ENCODE data around the gene CFAP221. TPM values are rescaled to one million over a fixed set of nuclear protein-coding genes. Genes with fewer than 3 reads are reported as not detected.
"Not testable (repeated sequence)": the region's sequence is repeated elsewhere in the genome, so short reads cannot be mapped to it uniquely, and the experiment has no call there.

The CFAP221 gene
- total RNA-seq, 1 donor from 2014 or later = 5.4 TPM

DNA sequence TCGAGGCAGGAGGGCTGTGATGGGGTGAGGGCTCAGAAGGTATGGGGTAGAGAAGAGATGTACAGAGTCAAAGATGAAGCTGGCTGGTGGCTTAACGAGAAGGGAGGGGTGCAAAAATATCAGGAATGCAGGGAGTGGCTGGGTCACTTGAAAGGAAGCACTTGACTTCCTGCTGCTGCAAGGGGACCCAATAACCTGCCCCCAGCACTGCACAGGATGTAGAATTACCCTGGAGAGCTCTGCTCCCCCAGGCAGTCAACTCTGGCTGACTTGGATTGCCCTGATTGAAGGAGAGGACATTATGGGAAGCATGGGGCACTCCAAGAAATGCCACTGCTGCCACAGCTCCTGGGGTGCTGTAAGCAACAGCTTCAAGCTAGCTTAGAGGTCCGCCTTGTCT, 41.8 kb downstream of the CFAP221 start:
- no peak for DNase-seq (ENCODE audit: low spot score)

DNA sequence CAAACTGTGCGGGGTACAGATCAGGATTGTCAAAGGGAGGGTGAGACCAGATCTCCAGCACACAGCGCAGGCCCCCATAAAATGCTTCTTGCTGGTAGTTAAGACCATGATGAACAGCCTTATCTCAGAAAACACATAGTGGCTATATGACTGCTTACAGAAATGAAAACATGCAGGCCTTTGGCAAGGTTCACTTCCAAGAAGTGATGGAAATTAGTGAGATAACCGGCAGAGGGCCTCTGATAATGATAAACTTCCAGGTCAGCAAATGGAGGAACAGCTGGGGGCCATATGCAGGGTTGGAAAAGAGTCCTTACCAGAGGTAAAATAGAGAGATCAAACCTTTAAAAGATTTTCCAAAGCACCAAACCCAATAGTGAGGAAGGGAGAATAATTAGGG, 46.6 kb downstream of the CFAP221 start:
- no peak for DNase-seq (ENCODE audit: low spot score)

DNA sequence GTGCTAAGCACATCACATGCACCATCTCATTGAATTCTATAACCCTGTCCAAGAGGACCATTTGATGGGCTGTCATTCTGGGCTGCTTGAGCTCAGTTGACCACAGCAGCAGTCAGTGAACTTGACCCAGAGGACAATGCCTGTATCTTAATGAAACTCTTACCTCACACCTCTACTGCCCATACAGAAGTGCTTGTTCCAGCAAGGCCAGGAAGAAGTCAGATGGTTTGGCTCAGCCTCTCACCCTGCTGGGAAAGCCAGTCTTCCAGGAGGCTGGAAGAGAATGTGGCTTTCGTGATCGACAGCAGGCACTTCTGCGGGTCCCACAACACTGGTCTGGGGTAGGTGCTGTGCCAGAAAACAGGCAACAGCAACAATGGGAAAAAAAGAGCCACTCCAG, 47.3 kb downstream of the CFAP221 start:
- no peak for DNase-seq (ENCODE audit: low spot score)

DNA sequence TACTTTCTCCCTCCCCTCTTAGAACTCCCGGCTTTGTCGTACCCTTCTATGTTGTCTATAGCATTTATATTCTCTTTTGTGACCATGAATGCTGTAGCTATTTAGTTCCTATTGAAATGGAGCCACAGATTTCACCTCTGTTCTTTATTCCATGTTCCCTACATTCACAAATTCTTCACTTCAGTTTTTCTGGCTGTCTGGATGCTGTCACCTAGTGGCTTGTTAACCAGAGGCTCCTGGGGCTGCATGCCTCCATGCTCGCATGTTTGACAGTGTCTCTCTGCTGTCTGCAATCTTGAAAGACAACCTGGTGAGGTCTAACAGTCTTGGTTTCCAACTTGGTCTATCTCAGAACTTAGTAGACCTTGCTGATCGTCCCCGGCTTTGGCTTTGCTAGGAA, 48.2 kb downstream of the CFAP221 start:
- DNase-seq (ENCODE audit: low spot score) = no peak

DNA sequence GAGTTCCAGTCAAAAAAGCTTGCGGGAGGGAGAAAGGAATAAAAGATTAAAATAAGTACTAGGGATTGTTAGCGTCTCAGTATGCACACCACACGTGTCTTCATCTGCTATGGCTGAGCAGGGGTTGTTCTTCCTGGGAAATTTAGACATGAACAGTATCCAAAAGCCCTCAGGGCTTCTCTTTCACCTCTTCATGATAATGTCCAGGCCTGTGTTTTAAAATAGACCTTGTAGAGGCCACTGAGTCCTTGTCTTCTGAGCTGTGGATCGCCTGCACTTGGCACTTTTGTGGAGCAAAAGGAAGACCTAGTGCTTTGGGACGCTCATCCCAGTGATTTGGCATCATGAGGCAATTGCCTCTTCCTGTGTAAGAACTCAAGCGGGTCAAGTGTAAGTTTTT, 52.4 kb downstream of the CFAP221 start:
- DNase-seq (ENCODE audit: low spot score) = no peak

DNA sequence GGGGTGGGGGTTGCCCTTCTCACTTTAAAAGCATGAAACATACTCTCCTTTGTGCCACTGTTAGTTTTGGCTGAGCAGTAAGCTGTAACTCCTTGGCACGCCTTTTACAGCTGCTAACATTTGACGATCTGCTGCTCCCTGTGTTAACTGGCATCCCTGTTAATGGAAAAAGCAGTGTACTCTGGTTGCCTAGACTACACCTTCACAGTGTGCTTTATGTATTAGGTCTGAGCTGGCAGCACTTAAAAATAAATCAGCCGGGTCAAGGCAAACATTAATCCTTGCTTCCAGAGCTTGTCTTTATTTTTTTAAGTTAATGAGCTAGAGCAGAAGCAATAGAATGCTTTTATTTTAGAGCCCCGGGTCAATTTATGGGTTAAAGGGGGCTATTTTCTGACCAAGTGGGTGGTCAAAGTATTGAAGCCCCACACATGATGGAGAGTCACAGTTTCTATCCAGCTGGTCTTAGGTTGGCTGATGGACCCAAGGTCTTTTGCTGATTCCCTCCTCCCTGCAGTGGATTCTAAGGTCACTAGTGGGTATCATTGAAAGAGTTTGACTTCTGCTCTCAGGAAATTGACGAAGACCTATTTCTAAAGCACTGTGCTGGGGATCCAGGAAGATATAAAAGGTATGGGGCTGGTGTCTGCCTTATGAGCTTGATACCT, 54.5 kb downstream of the CFAP221 start:
- no peak for DNase-seq (ENCODE audit: low spot score)

DNA sequence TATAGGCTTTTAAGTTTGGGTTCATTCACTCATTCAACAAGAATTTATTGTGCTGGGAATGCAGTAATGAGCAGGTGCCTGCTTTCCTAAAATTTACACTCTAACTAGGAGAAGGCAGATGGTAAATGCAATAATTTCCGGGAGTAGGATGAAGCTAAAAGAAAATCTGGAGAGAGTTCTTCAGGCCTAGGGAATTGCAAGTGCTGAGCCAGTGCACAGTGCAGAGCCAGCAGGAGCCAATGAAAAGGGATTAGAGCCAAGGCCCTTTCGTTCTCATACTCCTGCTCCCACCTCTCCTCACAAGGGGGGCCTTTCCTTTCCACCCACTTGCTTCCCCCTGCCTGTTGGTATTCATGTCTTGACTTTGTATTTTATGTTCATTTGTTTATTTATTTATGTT, 55.1 kb downstream of the CFAP221 start:
- DNase-seq (ENCODE audit: low spot score) = no peak

DNA sequence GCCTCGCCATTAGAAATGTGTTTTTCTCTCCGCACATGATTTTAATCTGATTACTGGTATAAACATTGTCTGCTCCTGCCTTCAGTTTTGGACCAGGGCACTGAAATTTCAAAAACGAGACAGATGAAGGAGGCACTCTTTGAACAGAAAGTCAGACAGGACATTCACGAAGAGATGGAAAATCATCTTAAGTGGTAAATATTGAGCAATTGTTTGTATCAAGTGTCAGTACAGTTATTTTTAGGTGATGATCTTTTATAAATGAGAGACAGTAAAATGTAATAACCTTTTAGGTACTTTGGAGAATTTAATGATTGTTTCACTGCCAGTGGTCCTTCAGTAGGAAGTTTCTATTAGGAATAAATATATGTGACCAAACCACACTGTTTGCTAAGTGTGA, 60.8 kb downstream of the CFAP221 start:
- DNase-seq (ENCODE audit: low spot score) = no peak

DNA sequence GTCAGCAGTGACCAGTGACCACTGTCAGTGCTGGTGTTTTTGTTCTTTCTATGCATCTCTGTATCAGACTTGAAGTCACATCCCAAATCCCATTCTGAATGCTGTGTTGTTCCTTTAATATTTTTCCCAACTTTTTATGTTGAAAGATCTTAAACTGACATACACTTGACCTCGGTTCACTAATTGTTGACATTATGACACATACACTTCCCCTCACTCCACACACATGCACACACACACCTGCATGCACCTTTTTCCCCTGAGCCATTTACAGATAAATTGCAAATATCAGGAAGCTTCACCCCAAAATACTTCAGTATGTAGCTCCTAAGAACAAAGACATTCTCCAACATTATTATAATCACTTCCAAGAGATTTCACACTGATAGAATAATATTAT, 62.4 kb downstream of the CFAP221 start:
- DNase-seq (ENCODE audit: low spot score) = no peak

DNA sequence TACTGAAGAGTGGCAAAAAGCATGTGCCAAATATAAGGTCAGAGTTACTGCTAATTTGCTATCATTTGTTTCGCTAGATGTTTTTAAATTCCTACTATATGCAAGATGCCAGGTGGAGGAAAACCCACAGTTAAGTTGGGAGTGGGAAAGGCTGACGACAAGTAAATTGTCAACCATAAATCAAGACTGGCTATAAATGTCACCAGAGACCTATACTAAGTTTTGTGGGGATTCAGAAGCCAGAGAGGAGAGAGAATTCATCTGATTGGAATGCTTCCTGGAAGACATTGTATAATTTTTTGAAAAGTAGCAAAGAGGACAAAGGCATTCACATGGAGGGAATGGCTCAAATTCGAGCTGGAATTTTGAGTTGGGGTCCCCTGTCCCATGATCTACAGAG, 64.3 kb downstream of the CFAP221 start:
- DNase-seq (ENCODE audit: low spot score) = no peak

DNA sequence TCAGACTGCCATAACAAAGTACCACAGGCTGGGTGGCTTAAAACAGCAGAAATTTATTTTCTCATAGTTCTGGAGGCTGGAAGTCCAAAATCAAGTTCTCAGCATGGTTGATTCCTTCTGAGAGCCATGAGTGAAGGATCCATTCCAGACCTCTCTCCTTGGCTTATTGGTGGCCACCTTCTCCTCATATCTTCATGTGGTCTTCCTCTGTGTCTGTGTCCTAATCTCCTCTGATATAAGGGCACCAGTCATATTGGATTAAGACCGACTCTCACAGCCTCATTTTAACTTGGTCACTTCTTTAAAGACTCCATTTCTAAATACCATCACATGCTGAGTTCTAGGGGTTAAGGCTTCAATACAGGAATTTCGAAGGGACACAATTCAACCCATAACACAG, 65.1 kb downstream of the CFAP221 start:
- DNase-seq (ENCODE audit: low spot score) = no peak

DNA sequence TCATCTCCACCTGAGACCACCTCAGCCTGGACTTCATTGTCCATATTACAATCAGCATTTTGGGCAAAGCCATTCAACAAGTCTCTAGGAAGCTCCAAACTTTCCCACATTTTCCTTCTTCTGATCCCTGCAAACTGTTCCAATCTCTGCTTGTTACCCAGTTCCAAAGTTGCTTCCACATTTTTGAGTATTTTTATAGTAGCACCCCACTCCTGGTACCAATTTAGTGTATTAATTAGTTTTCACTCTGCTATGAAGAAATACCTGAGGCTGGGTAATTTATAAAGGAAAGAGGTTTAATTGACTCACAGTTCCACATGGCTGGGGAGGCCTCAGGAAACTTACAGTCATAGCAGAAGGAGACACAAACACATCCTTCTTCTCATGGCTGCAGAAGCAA, 69.9 kb downstream of the CFAP221 start:
- DNase-seq (ENCODE audit: low spot score) = not testable (repeated sequence)

DNA sequence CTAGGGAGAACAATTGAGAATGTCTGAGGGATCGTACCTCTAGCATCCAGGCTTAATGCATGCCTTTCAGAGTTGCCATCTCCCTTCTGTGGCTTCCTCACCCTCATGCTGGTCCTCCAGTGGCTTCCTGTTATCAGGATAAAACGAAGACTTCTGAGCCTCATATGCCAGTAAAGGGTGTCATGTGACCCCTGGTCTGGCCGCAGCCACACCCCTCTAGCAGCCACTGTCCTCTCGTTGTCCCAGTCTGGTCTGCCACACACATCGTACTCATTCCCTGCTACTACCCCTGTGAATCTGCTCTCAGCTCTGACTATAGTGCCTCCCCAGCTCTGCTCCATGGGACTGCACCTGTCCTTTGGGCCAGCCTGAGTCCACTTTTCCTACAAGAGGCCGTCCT, 72.2 kb downstream of the CFAP221 start:
- no peak for DNase-seq (ENCODE audit: low spot score)

DNA sequence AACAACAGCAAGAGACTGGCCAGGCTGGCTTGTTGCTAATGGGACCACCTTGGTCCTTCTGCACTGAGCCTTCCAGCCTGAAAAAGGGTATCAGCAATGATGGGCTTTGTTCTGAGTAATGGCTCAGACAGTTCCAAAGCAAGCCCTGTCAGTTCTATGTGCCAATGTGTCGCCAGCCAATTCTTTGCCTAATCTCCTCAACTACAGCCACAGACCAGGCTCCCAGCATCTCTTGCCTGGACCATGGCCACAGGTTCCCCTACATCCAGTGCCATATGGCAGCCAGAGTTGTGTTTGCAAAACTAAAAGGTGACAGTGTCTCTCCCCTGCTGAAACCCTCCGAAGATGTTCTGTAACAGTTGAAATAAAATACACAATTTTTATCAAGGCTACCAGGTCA, 73.2 kb downstream of the CFAP221 start:
- no peak for DNase-seq (ENCODE audit: low spot score)

DNA sequence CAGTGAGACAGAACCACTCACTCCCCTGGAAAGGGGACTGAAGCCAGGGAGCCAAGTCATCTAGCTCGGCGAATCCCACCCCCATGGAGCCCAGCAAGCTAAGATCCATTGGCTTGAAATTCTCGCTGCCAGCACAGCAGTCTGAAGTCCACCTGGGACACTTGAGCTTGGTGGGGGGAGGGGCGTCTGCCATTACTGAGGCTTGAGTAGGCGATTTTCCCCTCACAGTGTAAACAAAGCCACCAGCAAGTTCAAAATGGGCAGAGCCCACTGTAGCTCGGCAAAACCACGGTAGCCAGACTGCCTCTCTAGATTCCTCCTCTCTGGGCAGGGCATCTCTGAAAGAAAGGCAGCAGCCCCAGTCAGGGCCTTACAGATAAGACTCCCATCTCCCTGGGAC, 74.5 kb downstream of the CFAP221 start:
- DNase-seq (ENCODE audit: low spot score) = not testable (repeated sequence)

DNA sequence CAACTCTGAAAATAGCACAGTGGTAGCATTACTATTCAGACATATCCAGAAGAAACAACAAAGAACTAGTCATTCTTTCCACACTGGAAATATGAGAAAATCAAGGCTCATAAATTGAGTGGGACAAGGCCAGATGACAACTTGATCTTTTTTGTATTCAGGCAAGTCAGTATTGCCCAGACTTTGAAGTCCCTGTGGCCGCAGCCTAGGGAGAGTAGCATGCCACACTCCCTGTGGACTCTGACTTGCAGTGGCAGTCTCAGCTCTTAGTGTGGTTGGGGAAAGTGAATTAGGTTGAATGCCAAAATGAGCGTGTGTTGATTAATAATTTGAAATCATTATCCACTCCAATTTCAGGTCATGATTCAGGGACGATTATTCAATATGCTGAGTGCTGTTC, 81.0 kb downstream of the CFAP221 start:
- DNase-seq (ENCODE audit: low spot score) = no peak

DNA sequence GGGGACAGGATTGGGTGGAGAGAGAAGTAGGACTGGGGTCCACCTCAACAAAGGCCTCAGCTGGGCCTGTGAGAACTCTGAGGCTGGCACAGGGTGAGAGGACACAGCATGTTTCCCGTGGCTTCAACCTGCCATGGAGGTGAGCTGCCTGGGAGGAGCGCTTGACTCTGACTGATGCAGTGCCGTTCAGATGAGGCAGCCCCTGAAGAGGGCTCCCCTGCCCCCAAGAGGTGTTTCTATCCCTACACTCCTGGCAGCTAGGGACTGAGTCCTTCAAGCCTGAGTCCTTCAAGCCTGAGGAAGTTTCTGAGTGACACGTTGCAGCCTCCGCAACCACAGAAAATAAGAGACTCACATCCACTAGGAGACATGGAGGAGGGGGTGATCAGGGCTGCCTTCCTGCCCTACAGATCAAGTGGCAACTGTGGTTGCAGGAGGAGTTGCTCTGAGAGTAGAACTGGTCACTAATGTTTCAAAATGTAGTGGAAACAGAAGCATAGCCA, 85.1 kb downstream of the CFAP221 start:
- DNase-seq (ENCODE audit: low spot score) = no peak

DNA sequence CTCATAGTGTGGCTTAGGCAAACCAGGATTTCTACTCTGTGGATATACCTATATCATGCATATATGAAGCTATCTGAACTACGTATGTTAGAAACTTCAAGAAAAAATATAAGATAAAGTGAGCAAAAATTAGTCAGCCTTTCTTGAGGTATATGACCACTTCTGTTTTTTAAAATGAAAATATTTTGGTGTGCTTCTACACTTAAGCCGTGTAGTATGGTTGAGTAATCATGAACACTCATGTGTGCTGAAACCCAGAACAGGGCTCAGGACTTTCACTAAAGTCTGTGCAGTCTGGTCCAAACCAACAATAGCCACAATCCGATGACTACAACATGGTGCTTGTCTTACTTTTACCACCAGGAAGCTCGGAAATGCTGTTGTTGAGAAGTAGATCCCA, 85.9 kb downstream of the CFAP221 start:
- no peak for DNase-seq (ENCODE audit: low spot score)

DNA sequence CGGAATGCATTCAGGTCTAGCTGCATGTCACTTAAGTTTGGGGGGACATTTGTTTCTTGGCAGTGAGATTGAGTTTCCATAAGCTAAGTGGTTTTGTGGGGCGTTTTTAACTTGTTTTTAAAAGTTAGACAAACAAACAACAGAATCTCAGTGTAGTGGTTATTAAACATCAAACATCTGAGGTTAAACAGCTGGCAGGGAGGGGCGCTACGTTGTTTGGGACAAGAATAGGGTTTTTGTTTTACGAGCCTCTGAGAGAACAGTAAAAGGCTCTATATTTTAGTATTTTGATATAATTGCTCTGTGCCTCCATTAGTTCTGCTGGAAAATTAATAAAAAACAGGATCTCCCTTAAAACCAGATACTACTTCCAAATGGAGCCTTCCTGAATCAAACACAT, 93.1 kb downstream of the CFAP221 start:
- DNase-seq (ENCODE audit: low spot score) = no peak

DNA sequence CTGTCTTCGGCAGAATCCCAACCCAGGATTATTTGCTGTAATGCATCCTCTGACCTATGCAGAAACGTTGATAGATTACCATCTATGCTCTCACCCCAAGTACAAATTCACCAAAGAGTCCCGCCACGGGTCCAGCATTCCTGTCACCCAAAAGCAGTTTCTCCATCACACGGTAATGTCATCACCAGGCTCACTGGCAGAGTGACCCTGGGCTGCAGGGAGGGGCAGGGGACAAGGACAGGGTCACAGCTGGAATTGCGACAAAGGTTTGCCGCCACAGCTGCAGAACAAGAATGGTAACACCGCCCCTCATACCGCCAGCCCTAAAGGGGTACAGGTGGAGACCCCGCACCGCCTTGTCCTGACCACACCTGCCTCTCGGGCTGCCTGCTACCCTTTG, 94.0 kb downstream of the CFAP221 start:
- no peak for DNase-seq (ENCODE audit: low spot score)

DNA sequence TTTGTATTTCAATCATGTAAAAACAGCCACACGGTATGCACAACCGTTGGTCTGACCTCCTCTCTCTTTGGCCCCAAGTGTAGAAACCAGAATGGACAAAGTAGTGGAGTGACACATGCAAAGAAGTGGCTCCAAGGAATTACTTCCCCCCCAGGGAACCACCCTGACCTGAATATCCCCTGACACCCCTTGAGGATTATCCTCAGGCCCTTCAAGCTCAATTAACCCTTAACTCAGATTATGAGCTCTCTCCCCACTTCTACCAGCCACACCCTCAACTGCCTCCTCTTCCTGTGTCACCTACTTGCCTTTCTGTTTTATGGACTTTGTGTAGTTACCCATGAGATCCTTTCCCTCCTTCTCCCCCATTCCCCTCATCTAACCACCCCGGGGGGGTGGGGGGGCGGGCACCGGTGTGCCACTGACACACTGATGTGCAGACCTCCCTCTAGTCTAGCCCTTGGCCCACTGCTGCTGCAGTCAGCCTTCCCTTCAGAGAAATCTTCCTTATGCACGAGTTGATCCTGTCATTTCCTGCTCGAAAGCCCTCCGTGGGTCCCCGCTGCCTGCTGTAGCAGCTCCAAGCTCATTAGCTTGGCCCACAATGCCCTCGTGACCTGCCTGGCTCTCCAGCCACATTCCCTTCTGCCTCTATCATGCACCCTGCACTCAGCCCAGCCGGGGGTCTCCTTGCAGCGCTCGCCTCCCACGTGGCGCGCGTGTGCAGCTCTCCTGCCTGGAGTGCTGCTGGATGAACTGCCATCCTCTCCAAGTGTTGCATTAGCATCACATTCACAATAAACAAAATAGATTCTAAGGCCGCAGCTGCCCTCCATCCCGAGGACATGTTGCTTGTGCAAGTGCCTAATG, 94.7 kb downstream of the CFAP221 start:
- DNase-seq (ENCODE audit: low spot score) = no peak

DNA sequence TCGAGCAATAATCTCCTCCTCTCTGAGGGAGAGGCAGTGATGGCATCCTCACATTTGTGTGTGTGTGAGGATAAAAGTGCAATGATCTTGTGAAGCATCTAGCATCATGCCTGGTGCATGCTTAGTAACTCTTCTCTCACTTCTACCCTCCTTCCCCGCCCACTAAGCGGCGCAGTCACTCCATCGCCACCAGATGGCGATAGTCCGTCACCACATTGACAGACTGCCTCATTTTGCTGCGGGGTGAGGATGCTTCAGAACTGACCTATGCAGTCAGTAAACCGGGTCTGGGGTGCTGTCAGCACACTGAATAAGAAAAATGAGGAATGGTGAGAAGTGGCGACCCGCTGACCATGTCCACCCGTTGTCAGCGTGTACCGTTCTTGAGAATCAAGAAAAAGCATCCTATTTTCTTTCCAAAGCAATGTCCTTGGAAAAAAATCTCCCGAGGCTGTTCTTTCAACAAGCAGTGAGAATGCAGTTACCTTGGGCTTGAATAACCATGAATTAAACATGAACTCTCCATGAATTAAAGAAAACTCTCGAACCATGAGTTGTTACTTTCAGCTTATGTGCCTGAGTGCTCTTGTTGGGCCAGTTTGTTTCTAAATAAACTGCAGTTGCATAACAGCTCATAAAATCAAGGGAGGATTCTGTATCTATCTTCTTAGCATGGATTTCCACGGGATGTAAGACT, 97.5 kb downstream of the CFAP221 start:
- DNase-seq (ENCODE audit: low spot score) = peak; percentile 70

DNA sequence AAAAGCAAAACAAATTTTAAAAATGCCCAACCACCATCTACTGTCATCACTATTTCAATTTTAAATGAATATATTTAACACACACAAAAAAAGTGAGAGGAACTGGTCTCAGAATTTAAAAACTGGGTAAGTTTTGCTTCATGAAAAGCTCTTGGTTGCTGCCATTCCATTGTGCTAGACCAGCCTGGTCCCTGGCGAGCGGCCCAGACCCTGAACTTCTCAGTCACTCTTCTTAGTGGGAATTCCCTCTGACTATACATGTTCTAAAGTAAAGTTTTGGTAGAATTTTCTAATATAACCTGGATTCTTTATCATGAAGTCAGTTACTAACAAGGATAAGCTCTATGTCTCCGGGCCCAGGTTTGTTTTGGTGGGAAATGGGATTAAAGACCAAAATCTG, 99.9 kb downstream of the CFAP221 start:
- no peak for DNase-seq (ENCODE audit: low spot score)
